ENCODE results near the gene POLR2A.

POLR2A gene

DNA sequence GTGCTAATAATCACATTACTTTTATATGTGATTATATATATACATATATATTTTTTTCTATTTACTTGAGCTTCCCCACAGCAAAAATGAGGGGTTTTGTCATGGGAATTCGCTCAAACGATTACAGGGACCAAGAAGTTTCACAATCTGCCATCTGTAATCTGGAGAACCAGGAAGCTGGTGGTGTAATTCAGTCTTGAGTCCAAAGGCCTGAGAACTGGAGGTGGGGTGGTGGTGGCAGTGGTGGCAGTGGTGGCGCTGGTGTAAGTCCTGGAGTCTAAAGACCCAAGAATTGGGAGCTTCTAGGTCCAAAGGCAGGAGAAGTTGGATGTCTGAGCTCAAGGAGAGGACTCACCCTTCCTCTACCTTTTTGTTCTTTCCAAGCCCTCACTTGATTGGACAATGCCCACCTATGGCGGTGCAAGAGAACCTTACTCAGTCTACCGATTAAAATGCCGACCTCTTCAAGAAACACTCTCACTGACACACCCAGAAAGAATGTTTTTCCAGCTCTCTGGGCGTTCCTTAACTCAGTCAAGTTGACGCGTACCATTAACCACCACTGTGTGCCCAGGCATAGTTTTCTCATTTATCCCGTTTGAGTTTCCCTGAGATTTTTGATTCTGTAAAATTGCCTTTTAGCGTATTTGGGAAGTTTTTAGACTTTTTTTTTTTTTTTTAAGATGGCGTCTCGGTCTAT lies 31.9 kb downstream of the POLR2A start:
- Histone ChIP-seq H2BK120ac (ENCODE audit: low read depth, low read length) (no peak overlapping the region), H3K79me2 (ENCODE audit: control insufficient read depth, insufficient read depth, low read length) (no peaks in the 10 kb centered on the region), H3K79me1 (ENCODE audit: low read length) (no peaks in the 10 kb centered on the region), H3K23ac (ENCODE audit: low read length) (no peak overlapping the region), H2BK15ac (replicated peaks; ENCODE audit: low read depth) (no peak overlapping the region), H3K18ac (ENCODE audit: low read length) (no peak overlapping the region), H3K9ac (ENCODE audit: low read length) (no peak overlapping the region), H2BK5ac (ENCODE audit: low read length) (no peak overlapping the region), H3K4me2 (ENCODE audit: low read length) (no peak overlapping the region), H4K5ac (ENCODE audit: low read length) (no peak overlapping the region), H3K4me1 (ENCODE audit: control insufficient read depth, low read depth, low read length) (no peaks in the 10 kb centered on the region), H3K27ac (ENCODE audit: low read depth, low read length) (no peak overlapping the region), H3K27me3 (ENCODE audit: insufficient read depth, low read length, poor library complexity) (no peaks in the 10 kb centered on the region), H2AK5ac (ENCODE audit: low read length) (no peak overlapping the region), H3K4ac (ENCODE audit: low read depth, low read length) (no peak overlapping the region), H3K56ac (ENCODE audit: low read length) (no peak overlapping the region), H3K4me3 (ENCODE audit: low read length) (no peak overlapping the region), H3K36me3 (ENCODE audit: control insufficient read depth, insufficient read depth, low read length) (peaks cover 22% of the 10 kb centered on the region), H4K8ac (ENCODE audit: low read depth, low read length) (no peak overlapping the region)
- no CpG with 5 or more reads among the region's 13 CpGs for WGBS (ENCODE audit: extremely low coverage, insufficient coverage, low lambda C conversion rate)
- no peak for DNase-seq

DNA sequence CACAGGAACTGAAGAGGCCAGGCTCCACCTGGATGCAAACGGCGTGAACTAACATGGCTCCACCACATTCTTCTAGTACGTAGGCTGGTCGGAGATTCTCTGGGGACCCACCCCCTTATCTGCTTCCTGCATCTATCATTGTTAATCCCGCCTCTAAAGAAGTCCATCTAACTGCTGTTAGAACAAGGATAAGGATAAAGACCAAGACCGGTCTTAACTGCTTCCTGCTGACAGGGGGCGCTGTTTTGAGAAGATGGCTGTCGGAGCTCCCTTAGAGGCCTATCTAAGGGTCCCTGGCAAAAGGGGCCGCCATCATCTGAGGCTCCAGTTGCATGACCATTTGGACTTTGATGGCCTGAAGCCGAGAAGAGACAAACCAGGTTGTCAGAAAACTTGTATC lies 38.9 kb downstream of the POLR2A start:
- no peak overlapping the region for H4K8ac ChIP-seq (ENCODE audit: low read depth, low read length)
- H3K4me1 ChIP-seq (ENCODE audit: control insufficient read depth, low read depth, low read length): no peaks in the 10 kb centered on the region
- no peak overlapping the region for H2AK5ac ChIP-seq (ENCODE audit: low read length)
- no peak overlapping the region for H2BK120ac ChIP-seq (ENCODE audit: low read depth, low read length)
- H4K5ac ChIP-seq (ENCODE audit: low read length): no peak overlapping the region
- no peak overlapping the region for H3K4me3 ChIP-seq (ENCODE audit: low read length)
- no peaks in the 10 kb centered on the region for H3K79me1 ChIP-seq (ENCODE audit: low read length)
- H3K36me3 ChIP-seq (ENCODE audit: control insufficient read depth, insufficient read depth, low read length): no peaks in the 10 kb centered on the region
- H3K18ac ChIP-seq (ENCODE audit: low read length): no peak overlapping the region
- no peak overlapping the region for H2BK5ac ChIP-seq (ENCODE audit: low read length)
- no CpG with 5 or more reads among the region's 10 CpGs for WGBS (ENCODE audit: extremely low coverage, insufficient coverage, low lambda C conversion rate)
- H3K27ac ChIP-seq (ENCODE audit: low read depth, low read length): no peak overlapping the region
- H3K4me2 ChIP-seq (ENCODE audit: low read length): no peak overlapping the region
- H3K56ac ChIP-seq (ENCODE audit: low read length): no peak overlapping the region
- H3K79me2 ChIP-seq (ENCODE audit: control insufficient read depth, insufficient read depth, low read length): no peaks in the 10 kb centered on the region
- peak; percentile 90 for DNase-seq
- no peaks in the 10 kb centered on the region for H3K27me3 ChIP-seq (ENCODE audit: insufficient read depth, low read length, poor library complexity)
- no peak overlapping the region for H3K4ac ChIP-seq (ENCODE audit: low read depth, low read length)
- H3K23ac ChIP-seq (ENCODE audit: low read length): no peak overlapping the region
- H3K9ac ChIP-seq (ENCODE audit: low read length): no peak overlapping the region
- H2BK15ac ChIP-seq (replicated peaks; ENCODE audit: low read depth): no peak overlapping the region

DNA sequence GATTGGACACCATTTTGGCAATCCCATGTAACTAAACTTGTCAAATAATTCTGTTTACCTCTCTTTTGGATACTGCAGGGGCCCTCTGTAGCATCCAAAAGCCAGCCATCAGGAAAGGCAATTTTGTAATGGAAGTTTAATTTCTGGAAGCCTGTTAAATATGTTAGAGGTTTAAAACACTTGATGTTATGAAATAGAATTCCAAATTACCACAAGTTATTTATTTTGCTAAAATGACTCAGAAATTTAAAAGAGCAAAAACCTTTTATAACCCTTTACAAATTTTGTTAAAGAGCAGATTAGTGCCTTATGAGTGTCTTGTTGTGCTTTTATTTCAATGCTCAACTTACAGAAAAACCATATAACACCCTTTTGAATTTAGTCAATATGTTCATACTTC lies 44.7 kb downstream of the POLR2A start:
- no peak for DNase-seq
- no peaks in the 10 kb centered on the region for H3K4me1 ChIP-seq (ENCODE audit: control insufficient read depth, low read depth, low read length)

GRCh38 chr17:7530023-7530900 lies 46.1 kb downstream of the POLR2A start:
- H3K79me1 ChIP-seq (ENCODE audit: low read length): no peaks in the 10 kb centered on the region
- H2BK120ac ChIP-seq (ENCODE audit: low read depth, low read length): no peak overlapping the region
- H3K18ac ChIP-seq (ENCODE audit: low read length): no peak overlapping the region
- H3K4me2 ChIP-seq (ENCODE audit: low read length): no peak overlapping the region
- H3K9ac ChIP-seq (ENCODE audit: low read length): no peak overlapping the region
- no CpG with 5 or more reads among the region's 6 CpGs for WGBS (ENCODE audit: extremely low coverage, insufficient coverage, low lambda C conversion rate)
- H3K36me3 ChIP-seq (ENCODE audit: control insufficient read depth, insufficient read depth, low read length): no peaks in the 10 kb centered on the region
- H4K5ac ChIP-seq (ENCODE audit: low read length): no peak overlapping the region
- no peak overlapping the region for H4K8ac ChIP-seq (ENCODE audit: low read depth, low read length)
- H3K27ac ChIP-seq (ENCODE audit: low read depth, low read length): no peak overlapping the region
- H2AK5ac ChIP-seq (ENCODE audit: low read length): no peak overlapping the region
- no peaks in the 10 kb centered on the region for H3K27me3 ChIP-seq (ENCODE audit: insufficient read depth, low read length, poor library complexity)
- H3K79me2 ChIP-seq (ENCODE audit: control insufficient read depth, insufficient read depth, low read length): no peaks in the 10 kb centered on the region
- no peak overlapping the region for H3K56ac ChIP-seq (ENCODE audit: low read length)
- no peak overlapping the region for H2BK15ac ChIP-seq (replicated peaks; ENCODE audit: low read depth)
- no peak overlapping the region for H3K4ac ChIP-seq (ENCODE audit: low read depth, low read length)
- no peak overlapping the region for H3K23ac ChIP-seq (ENCODE audit: low read length)
- no peaks in the 10 kb centered on the region for H3K4me1 ChIP-seq (ENCODE audit: control insufficient read depth, low read depth, low read length)
- H2BK5ac ChIP-seq (ENCODE audit: low read length): no peak overlapping the region
- no peak for DNase-seq
- H3K4me3 ChIP-seq (ENCODE audit: low read length): no peak overlapping the region

More for the DNA sequence above, 44.7 kb downstream of the POLR2A start:
- H2BK15ac ChIP-seq (replicated peaks; ENCODE audit: low read depth): no peak overlapping the region
- no peaks in the 10 kb centered on the region for H3K79me2 ChIP-seq (ENCODE audit: control insufficient read depth, insufficient read depth, low read length)
- no peak overlapping the region for H2BK5ac ChIP-seq (ENCODE audit: low read length)
- H3K27ac ChIP-seq (ENCODE audit: low read depth, low read length): no peak overlapping the region
- H3K79me1 ChIP-seq (ENCODE audit: low read length): no peaks in the 10 kb centered on the region
- no peaks in the 10 kb centered on the region for H3K27me3 ChIP-seq (ENCODE audit: insufficient read depth, low read length, poor library complexity)
- H2BK120ac ChIP-seq (ENCODE audit: low read depth, low read length): no peak overlapping the region
- H3K4ac ChIP-seq (ENCODE audit: low read depth, low read length): no peak overlapping the region
- H4K5ac ChIP-seq (ENCODE audit: low read length): no peak overlapping the region
- H3K23ac ChIP-seq (ENCODE audit: low read length): no peak overlapping the region
- no peaks in the 10 kb centered on the region for H3K36me3 ChIP-seq (ENCODE audit: control insufficient read depth, insufficient read depth, low read length)
- no peak overlapping the region for H3K4me3 ChIP-seq (ENCODE audit: low read length)
- no peak overlapping the region for H4K8ac ChIP-seq (ENCODE audit: low read depth, low read length)
- H3K9ac ChIP-seq (ENCODE audit: low read length): no peak overlapping the region
- H3K18ac ChIP-seq (ENCODE audit: low read length): no peak overlapping the region
- no peak overlapping the region for H3K56ac ChIP-seq (ENCODE audit: low read length)
- H3K4me2 ChIP-seq (ENCODE audit: low read length): no peak overlapping the region
- H2AK5ac ChIP-seq (ENCODE audit: low read length): no peak overlapping the region

- no peak overlapping the region for H3K4ac ChIP-seq (ENCODE audit: low read depth, low read length)
- no peaks in the 10 kb centered on the region for H3K4me1 ChIP-seq (ENCODE audit: control insufficient read depth, low read depth, low read length)
- no peak overlapping the region for H3K56ac ChIP-seq (ENCODE audit: low read length)
- no peaks in the 10 kb centered on the region for H3K36me3 ChIP-seq (ENCODE audit: control insufficient read depth, insufficient read depth, low read length)
- WGBS (ENCODE audit: extremely low coverage, insufficient coverage, low lambda C conversion rate): no CpG with 5 or more reads among the region's 3 CpGs
- no peak overlapping the region for H2BK5ac ChIP-seq (ENCODE audit: low read length)
- no peak overlapping the region for H3K23ac ChIP-seq (ENCODE audit: low read length)
- H3K4me3 ChIP-seq (ENCODE audit: low read length): no peak overlapping the region
- H4K5ac ChIP-seq (ENCODE audit: low read length): no peak overlapping the region
- no peak overlapping the region for H3K27ac ChIP-seq (ENCODE audit: low read depth, low read length)
- no peak overlapping the region for H2BK120ac ChIP-seq (ENCODE audit: low read depth, low read length)
- H3K27me3 ChIP-seq (ENCODE audit: insufficient read depth, low read length, poor library complexity): no peaks in the 10 kb centered on the region
- H3K4me2 ChIP-seq (ENCODE audit: low read length): no peak overlapping the region
- no peak overlapping the region for H2AK5ac ChIP-seq (ENCODE audit: low read length)
- H2BK15ac ChIP-seq (replicated peaks; ENCODE audit: low read depth): no peak overlapping the region
- no peak for DNase-seq
- H4K8ac ChIP-seq (ENCODE audit: low read depth, low read length): no peak overlapping the region
- H3K79me1 ChIP-seq (ENCODE audit: low read length): no peaks in the 10 kb centered on the region
- no peaks in the 10 kb centered on the region for H3K79me2 ChIP-seq (ENCODE audit: control insufficient read depth, insufficient read depth, low read length)
- H3K18ac ChIP-seq (ENCODE audit: low read length): no peak overlapping the region
- H3K9ac ChIP-seq (ENCODE audit: low read length): no peak overlapping the region
Measured at GRCh38 chr17:7538050-7538449, 53.9 kb downstream of the POLR2A start.
